ENCODE data around the gene MORN1. TPM values are rescaled to one million over a fixed set of nuclear protein-coding genes. Genes with fewer than 3 reads are reported as not detected.

Gene MORN1
- total and polyA plus RNA-seq, 10 of the 15 experiments (the other 5 are each of a cell fraction or from before 2014, with no cell fraction given): 0.76 to 7.9 (median 5.5) TPM

DNA sequence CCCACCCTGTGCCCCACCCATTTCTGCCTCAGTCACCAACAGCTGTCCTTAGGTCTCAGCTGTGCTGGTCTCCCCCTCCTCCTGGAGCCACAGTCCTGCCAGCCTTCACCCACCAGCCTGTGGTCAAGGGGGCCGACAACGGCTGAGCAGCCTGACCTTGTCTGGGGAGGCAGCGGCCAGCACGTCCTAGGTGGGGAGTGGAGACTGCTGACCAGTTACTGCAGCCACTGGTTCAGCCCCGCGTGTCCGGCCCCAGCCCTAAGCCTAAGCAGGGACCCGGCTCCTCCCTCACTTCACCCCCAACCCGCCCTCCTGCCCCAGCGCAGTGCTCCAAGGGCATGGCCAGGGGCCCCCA lies 79.2 kb downstream of the MORN1 start:
- no peak overlapping the region for H2AFZ ChIP-seq (ENCODE audit: control insufficient read depth, low read depth, low read length)
- no TSS peak for BruUV-seq (replicated peaks)
- ChIA-PET CTCF (interaction anchor here (0.8 to 1.4 kb wide), 5 partner anchors 70 to 137 kb away, joined by 3 to 5 read pairs (median 4); partner anchors contain the start of gene FAAP20), RAD21 (ENCODE audit: unreplicated experiment) (interaction anchor here (0.9 kb wide), 2 partner anchors 108 to 117 kb away, joined by 3 read pairs; no protein-coding TSS in a partner anchor), POLR2A (no interaction called here), SMC1A (ENCODE audit: uncharacterized antibody, unreplicated experiment) (interaction anchor here (0.9 to 1.1 kb wide), 2 partner anchors 20 to 113 kb away, joined by 3 to 4 read pairs; no protein-coding TSS in a partner anchor)
- H3K9me3 ChIP-seq (replicated peaks; ENCODE audit: control insufficient read depth, insufficient read depth, low read length): no peaks in the 10 kb centered on the region
- no peak overlapping the region for H3K27ac ChIP-seq (ENCODE audit: control insufficient read depth, insufficient read depth)
- peaks cover 2 to 5% of the 10 kb centered on the region in 2 experiments; a peak in 3 of 4 replicates for H3K36me3 ChIP-seq (ENCODE audit: control insufficient read depth in 2 of 2, insufficient read depth in 2 of 2, low read length in 1 of 2)
- no peak overlapping the region for H3K4me3 ChIP-seq
- ATAC-seq: no peak
- FAIRE-seq: no peak
- intact Hi-C loops (cut with micrococcal nuclease; ENCODE audit: unreplicated experiment) (loop anchor here (5.0 kb wide), 2 partner anchors 85 to 115 kb away; partner anchors contain the start of gene SKI), in situ Hi-C loops (cut with MboI) (no loop called here)
- H3K79me2 ChIP-seq (ENCODE audit: control insufficient read depth, insufficient read depth, low read length): no peaks in the 10 kb centered on the region
- no peak for DNase-seq (ENCODE audit: low read depth, low spot score)
- H3K4me2 ChIP-seq (ENCODE audit: control insufficient read depth, insufficient read depth): 0 out of 2 replicates have a peak overlapping the region, but pooled peaks have one; percentile 25
- no peak overlapping the region for H3K9ac ChIP-seq (ENCODE audit: control insufficient read depth, insufficient read depth, low read length)
- H4K20me1 ChIP-seq (ENCODE audit: control insufficient read depth, insufficient read depth): no peaks in the 10 kb centered on the region
- TF ChIP-seq, protein P1, sequence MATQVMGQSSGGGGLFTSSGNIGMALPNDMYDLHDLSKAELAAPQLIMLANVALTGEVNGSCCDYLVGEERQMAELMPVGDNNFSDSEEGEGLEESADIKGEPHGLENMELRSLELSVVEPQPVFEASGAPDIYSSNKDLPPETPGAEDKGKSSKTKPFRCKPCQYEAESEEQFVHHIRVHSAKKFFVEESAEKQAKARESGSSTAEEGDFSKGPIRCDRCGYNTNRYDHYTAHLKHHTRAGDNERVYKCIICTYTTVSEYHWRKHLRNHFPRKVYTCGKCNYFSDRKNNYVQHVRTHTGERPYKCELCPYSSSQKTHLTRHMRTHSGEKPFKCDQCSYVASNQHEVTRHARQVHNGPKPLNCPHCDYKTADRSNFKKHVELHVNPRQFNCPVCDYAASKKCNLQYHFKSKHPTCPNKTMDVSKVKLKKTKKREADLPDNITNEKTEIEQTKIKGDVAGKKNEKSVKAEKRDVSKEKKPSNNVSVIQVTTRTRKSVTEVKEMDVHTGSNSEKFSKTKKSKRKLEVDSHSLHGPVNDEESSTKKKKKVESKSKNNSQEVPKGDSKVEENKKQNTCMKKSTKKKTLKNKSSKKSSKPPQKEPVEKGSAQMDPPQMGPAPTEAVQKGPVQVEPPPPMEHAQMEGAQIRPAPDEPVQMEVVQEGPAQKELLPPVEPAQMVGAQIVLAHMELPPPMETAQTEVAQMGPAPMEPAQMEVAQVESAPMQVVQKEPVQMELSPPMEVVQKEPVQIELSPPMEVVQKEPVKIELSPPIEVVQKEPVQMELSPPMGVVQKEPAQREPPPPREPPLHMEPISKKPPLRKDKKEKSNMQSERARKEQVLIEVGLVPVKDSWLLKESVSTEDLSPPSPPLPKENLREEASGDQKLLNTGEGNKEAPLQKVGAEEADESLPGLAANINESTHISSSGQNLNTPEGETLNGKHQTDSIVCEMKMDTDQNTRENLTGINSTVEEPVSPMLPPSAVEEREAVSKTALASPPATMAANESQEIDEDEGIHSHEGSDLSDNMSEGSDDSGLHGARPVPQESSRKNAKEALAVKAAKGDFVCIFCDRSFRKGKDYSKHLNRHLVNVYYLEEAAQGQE (IDR thresholded peaks at IDR 0.05; ENCODE audit: low read depth, low read length): no peak
- no peak for TF ChIP-seq CBFB (IDR thresholded peaks at IDR 0.05; ENCODE audit: low read depth)
- no peak for TF ChIP-seq POLR2A (IDR thresholded peaks at IDR 0.05; ENCODE audit: low read depth, low read length)
- TF ChIP-seq TCF3 (IDR thresholded peaks at IDR 0.05; ENCODE audit: borderline replicate concordance, insufficient read depth, low read depth, low read length): no peak
- TF ChIP-seq, protein P2, sequence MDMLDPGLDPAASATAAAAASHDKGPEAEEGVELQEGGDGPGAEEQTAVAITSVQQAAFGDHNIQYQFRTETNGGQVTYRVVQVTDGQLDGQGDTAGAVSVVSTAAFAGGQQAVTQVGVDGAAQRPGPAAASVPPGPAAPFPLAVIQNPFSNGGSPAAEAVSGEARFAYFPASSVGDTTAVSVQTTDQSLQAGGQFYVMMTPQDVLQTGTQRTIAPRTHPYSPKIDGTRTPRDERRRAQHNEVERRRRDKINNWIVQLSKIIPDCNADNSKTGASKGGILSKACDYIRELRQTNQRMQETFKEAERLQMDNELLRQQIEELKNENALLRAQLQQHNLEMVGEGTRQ (IDR thresholded peaks at IDR 0.05; ENCODE audit: borderline replicate concordance, low read depth, low read length): no peak
- no peak for TF ChIP-seq RUNX3 (IDR thresholded peaks at IDR 0.05; ENCODE audit: low read length)
- no peak for TF ChIP-seq CBX3 (IDR thresholded peaks at IDR 0.05; ENCODE audit: borderline replicate concordance, low read depth)
- no peak for TF ChIP-seq BCL11A (IDR thresholded peaks at IDR 0.05; ENCODE audit: low read depth, low read length)
- TF ChIP-seq KLF5 (IDR thresholded peaks at IDR 0.05; ENCODE audit: partially characterized antibody): no peak
- TF ChIP-seq, protein P3, sequence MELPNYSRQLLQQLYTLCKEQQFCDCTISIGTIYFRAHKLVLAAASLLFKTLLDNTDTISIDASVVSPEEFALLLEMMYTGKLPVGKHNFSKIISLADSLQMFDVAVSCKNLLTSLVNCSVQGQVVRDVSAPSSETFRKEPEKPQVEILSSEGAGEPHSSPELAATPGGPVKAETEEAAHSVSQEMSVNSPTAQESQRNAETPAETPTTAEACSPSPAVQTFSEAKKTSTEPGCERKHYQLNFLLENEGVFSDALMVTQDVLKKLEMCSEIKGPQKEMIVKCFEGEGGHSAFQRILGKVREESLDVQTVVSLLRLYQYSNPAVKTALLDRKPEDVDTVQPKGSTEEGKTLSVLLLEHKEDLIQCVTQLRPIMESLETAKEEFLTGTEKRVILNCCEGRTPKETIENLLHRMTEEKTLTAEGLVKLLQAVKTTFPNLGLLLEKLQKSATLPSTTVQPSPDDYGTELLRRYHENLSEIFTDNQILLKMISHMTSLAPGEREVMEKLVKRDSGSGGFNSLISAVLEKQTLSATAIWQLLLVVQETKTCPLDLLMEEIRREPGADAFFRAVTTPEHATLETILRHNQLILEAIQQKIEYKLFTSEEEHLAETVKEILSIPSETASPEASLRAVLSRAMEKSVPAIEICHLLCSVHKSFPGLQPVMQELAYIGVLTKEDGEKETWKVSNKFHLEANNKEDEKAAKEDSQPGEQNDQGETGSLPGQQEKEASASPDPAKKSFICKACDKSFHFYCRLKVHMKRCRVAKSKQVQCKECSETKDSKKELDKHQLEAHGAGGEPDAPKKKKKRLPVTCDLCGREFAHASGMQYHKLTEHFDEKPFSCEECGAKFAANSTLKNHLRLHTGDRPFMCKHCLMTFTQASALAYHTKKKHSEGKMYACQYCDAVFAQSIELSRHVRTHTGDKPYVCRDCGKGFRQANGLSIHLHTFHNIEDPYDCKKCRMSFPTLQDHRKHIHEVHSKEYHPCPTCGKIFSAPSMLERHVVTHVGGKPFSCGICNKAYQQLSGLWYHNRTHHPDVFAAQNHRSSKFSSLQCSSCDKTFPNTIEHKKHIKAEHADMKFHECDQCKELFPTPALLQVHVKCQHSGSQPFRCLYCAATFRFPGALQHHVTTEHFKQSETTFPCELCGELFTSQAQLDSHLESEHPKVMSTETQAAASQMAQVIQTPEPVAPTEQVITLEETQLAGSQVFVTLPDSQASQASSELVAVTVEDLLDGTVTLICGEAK (IDR thresholded peaks at IDR 0.05; ENCODE audit: borderline replicate concordance): no peak
- TF ChIP-seq ESRRA (IDR thresholded peaks at IDR 0.05; ENCODE audit: low read length): no peak
- no peak for TF ChIP-seq JUNB (IDR thresholded peaks at IDR 0.05)
- TF ChIP-seq NBN (IDR thresholded peaks at IDR 0.05): no peak
- no peak for TF ChIP-seq WRNIP1 (IDR thresholded peaks at IDR 0.05; ENCODE audit: borderline replicate concordance, low read depth, low read length)
- TF ChIP-seq PAX8 (IDR thresholded peaks at IDR 0.05): no peak
- peaks cover 10% of the 10 kb centered on the region for H3K4me1 ChIP-seq (ENCODE audit: control insufficient read depth, insufficient read depth, low read length)
- 56% methylated on average over 10 of the region's 10 CpGs for WGBS (ENCODE audit: insufficient coverage, insufficient replicate concordance, low lambda C conversion rate, missing lambda C conversion rate)
- no peaks in the 10 kb centered on the region for H3K27me3 ChIP-seq (replicated peaks in 1 of 2; ENCODE audit: control insufficient read depth in 2 of 2, insufficient read depth in 2 of 2, low read length in 1 of 2)

Data from GM12878 (cell line).